Prostate gland (tissue), 2 donors: Measurements from ENCODE around the gene PSMB5. TPM values are rescaled to one million over a fixed set of nuclear protein-coding genes. Genes with fewer than 3 reads are reported as not detected.
A peak's percentile ranks its signal among the peaks of the same experiment; 100 is the strongest.

Experiments used
- DNase-seq: peaks from one replicate; pipeline ENCODE4 v3.0.0-alpha.2; 2019; ENCODE audit warnings: low spot score
- H3K27ac ChIP-seq, 2 donors: fragments of 200-600 bp; sonication (generic); 2 replicates each; pipeline ENCODE4 v1.5.1; 2017 to 2019
- H3K27me3 ChIP-seq: fragments of 200-600 bp; sonication (generic); replicated peaks from 2 replicates; pipeline ENCODE4 v1.5.1; 2019; ENCODE audit not compliant: insufficient read depth
- H3K36me3 ChIP-seq, 2 donors: fragments of 200-600 bp; sonication (generic); 1 replicate in 1 of 2; 2 replicates in 1 of 2; pipeline versions ENCODE4 v1.5.1 to v1.8.1; 2017 to 2019
- H3K4me1 ChIP-seq: fragments of 200-600 bp; sonication (generic); replicated peaks from 2 replicates; pipeline ENCODE4 v1.5.1; 2019
- H3K4me3 ChIP-seq, 2 donors: fragments of 200-600 bp; sonication (generic); 2 replicates each; pipeline ENCODE4 v1.5.1; 2017 to 2019
- H3K9me3 ChIP-seq: fragments of 200-600 bp; sonication (generic); 2 replicates; pipeline ENCODE4 v1.5.1; 2017
- CTCF ChIP-seq, 4 experiments: fragments of 200-600 bp in 2 of 4; fragments of 450-650 bp in 2 of 4; sonication (generic) in 2 of 4; IDR thresholded peaks; 1 replicate in 3 of 4; 2 replicates in 1 of 4; pipeline ENCODE4 v1.5.1; 2016 to 2019; ENCODE audit warnings: antibody characterized with exemption in 4 of 4, mild to moderate bottlenecking in 2 of 4, moderate library complexity in 2 of 4
- POLR2A ChIP-seq: fragments of 450-650 bp; IDR thresholded peaks from one replicate; pipeline ENCODE4 v1.6.1; 2016; ENCODE audit warnings: antibody characterized with exemption, mild to moderate bottlenecking
- POLR2AphosphoS5 ChIP-seq: sonication (generic); formaldehyde crosslinking; IDR thresholded peaks from one replicate; pipeline ENCODE4 v1.6.1; 2017; ENCODE audit warnings: antibody characterized with exemption
- WGBS: methylation state at CpG from one replicate; pipeline ENCODE4 v1.1.5; 2018; 5-methylcytosine and 5-hydroxymethylcytosine counted together
- intact Hi-C: fragments of 100-400 bp; cut with DNase I; formaldehyde crosslinking; loops from one replicate; pipeline ENCODE4 v1.14.2; 2022
- total RNA-seq, 2 donors: library from RNA; depleted of rRNA; stranded (reverse); fragments of >200 nt; gene quantifications; one replicate each; pipeline ENCODE4 v1.1.0, GENCODE V29; 2016

Gene PSMB5
- total RNA-seq, 2 donors from 2014 or later: 124 to 152 TPM

GRCh38 chr14:23070262-23071129, 35.8 kb upstream of the PSMB5 start:
- Histone ChIP-seq H3K9me3 (no peaks in the 10 kb centered on the region), H3K4me1 (peaks cover 25% of the 10 kb centered on the region), H3K4me3 (peak overlapping the region; percentile 44 to 55), H3K27ac (peak overlapping the region; percentile 80 to 81), H3K36me3 (peaks cover 6 to 8% of the 10 kb centered on the region in 2 donors), H3K27me3 (no peaks in the 10 kb centered on the region)
- intact Hi-C loops: no loop called here
- DNase-seq: no peak
- WGBS: 9% methylated on average over 10 of the region's 10 CpGs
- no peak for TF ChIP-seq POLR2AphosphoS5
- no peak for TF ChIP-seq CTCF (IDR thresholded peaks at IDR 0.05)
- TF ChIP-seq POLR2A: no peak

DNA sequence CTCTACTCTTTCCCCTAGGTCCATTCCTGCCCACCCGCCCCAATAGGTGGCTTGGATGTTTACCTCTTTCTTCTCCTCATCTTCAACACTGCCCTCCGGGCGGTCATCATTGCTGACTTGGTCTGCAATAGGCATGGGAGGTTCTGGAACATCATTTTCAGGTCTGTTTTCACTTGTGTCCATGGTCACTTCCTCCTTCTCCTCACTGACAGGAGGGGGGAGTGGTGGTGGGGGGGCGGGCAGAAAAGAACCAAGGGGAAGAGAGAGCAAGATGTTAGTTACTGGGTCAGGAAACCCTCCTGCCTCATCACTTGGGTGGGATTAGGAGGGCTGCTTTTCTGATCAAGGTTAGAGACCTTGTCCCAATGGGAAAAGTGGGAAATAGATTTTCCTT, 34.7 kb upstream of the PSMB5 start:
- 85% methylated on average over 4 of the region's 4 CpGs for WGBS
- peaks cover 25% of the 10 kb centered on the region for H3K4me1 ChIP-seq
- H3K27ac ChIP-seq: peak overlapping the region in 1 of 2 donors; percentile 26
- no peak for TF ChIP-seq POLR2AphosphoS5
- no peak for TF ChIP-seq CTCF (IDR thresholded peaks at IDR 0.05)
- TF ChIP-seq POLR2A: no peak
- H3K27me3 ChIP-seq: no peaks in the 10 kb centered on the region
- intact Hi-C loops: no loop called here
- peaks cover 6 to 10% of the 10 kb centered on the region in 2 donors for H3K36me3 ChIP-seq
- no peak overlapping the region for H3K4me3 ChIP-seq
- H3K9me3 ChIP-seq: no peaks in the 10 kb centered on the region
- DNase-seq: no peak

GRCh38 chr14:23068789-23069412, 34.2 kb upstream of the PSMB5 start:
- Histone ChIP-seq H3K27me3 (no peaks in the 10 kb centered on the region), H3K9me3 (no peaks in the 10 kb centered on the region), H3K36me3 (peaks cover 6 to 15% of the 10 kb centered on the region in 2 donors), H3K4me3 (no peak overlapping the region), H3K4me1 (peaks cover 25% of the 10 kb centered on the region), H3K27ac (peak overlapping the region in 1 of 2 donors; percentile 26)
- WGBS: 25% methylated on average over 8 of the region's 8 CpGs
- peak; percentile 87 to 98 (median 97) for TF ChIP-seq CTCF (IDR thresholded peaks at IDR 0.05)
- peak; percentile 75 for TF ChIP-seq POLR2AphosphoS5
- no peak for TF ChIP-seq POLR2A
- intact Hi-C loops: no loop called here
- peak; percentile 81 for DNase-seq

GRCh38 chr14:23067847-23068788, 33.4 kb upstream of the PSMB5 start:
- no peak for DNase-seq
- Histone ChIP-seq H3K4me1 (peaks cover 25% of the 10 kb centered on the region), H3K9me3 (no peaks in the 10 kb centered on the region), H3K27ac (peak overlapping the region in 1 of 2 donors; percentile 26), H3K36me3 (peaks cover 10 to 23% of the 10 kb centered on the region in 2 donors), H3K4me3 (no peak overlapping the region), H3K27me3 (no peaks in the 10 kb centered on the region)
- WGBS: 59% methylated on average over 14 of the region's 14 CpGs
- no peak for TF ChIP-seq POLR2AphosphoS5
- no peak for TF ChIP-seq CTCF (IDR thresholded peaks at IDR 0.05)
- intact Hi-C loops: no loop called here
